Loucy (cell line): ENCODE results near the gene SMIM15.

ENCODE experiments used
- H2AFZ ChIP-seq: fragments of 200-600 bp; sonication (generic); 2 replicates; pipeline ENCODE4 v1.6.0; 2016; ENCODE audit warnings: antibody characterized with exemption, mild to moderate bottlenecking, low read length, moderate library complexity
- H3F3A ChIP-seq: fragments of 200-600 bp; 2 replicates; pipeline ENCODE4 v1.6.0; 2016; ENCODE audit warnings: antibody characterized with exemption, low read depth, mild to moderate bottlenecking
- H3K27me3 ChIP-seq: fragments of 200-600 bp; sonication (generic); 2 replicates; pipeline ENCODE4 v1.6.1; 2014; ENCODE audit warnings: low read length, mild to moderate bottlenecking; ENCODE audit not compliant: insufficient read depth, poor library complexity, severe bottlenecking
- H3K36me3 ChIP-seq: fragments of 200-600 bp; sonication (generic); 2 replicates; pipeline ENCODE4 v1.6.1; 2016; ENCODE audit warnings: low read length; ENCODE audit not compliant: insufficient read depth
- H3K4me1 ChIP-seq: fragments of 200-600 bp; sonication (generic); 2 replicates; pipeline ENCODE4 v1.5.1; 2014; ENCODE audit warnings: low read length, mild to moderate bottlenecking; ENCODE audit not compliant: insufficient read depth, poor library complexity, severe bottlenecking
- H3K4me2 ChIP-seq: fragments of 200-600 bp; sonication (generic); 2 replicates; pipeline ENCODE4 v1.6.0; 2014; ENCODE audit warnings: antibody characterized with exemption, low read length, low read depth, mild to moderate bottlenecking; ENCODE audit not compliant: poor library complexity, severe bottlenecking
- H3K4me3 ChIP-seq: fragments of 200-600 bp; sonication (generic); 2 replicates; pipeline ENCODE4 v1.5.1; 2014; ENCODE audit warnings: low read length, mild to moderate bottlenecking, mixed read lengths; ENCODE audit not compliant: poor library complexity, severe bottlenecking
- H3K79me2 ChIP-seq: fragments of 200-600 bp; sonication (generic); 2 replicates; pipeline ENCODE4 v1.6.1; 2014; ENCODE audit warnings: low read length; ENCODE audit not compliant: insufficient read depth
- H3K9ac ChIP-seq: fragments of 200-600 bp; sonication (generic); 2 replicates; pipeline ENCODE4 v1.6.0; 2014; ENCODE audit warnings: mild to moderate bottlenecking, low read depth, low read length, moderate library complexity; ENCODE audit not compliant: poor library complexity, severe bottlenecking
- H3K9me2 ChIP-seq: fragments of 200-600 bp; sonication (generic); replicated peaks from 2 replicates; pipeline ENCODE4 v1.6.1; 2016; ENCODE audit warnings: low read depth, low read length, mixed read lengths
- H3K9me3 ChIP-seq: fragments of 200-600 bp; sonication (generic); 2 replicates; pipeline ENCODE4 v1.6.1; 2014; ENCODE audit warnings: mild to moderate bottlenecking, antibody characterized with exemption, low read length, low read depth; ENCODE audit not compliant: insufficient read depth
- H4K20me1 ChIP-seq: fragments of 200-600 bp; sonication (generic); 2 replicates; pipeline ENCODE4 v1.6.0; 2014; ENCODE audit warnings: antibody characterized with exemption, low read length, mild to moderate bottlenecking; ENCODE audit not compliant: insufficient read depth, poor library complexity, severe bottlenecking
- CTCF ChIP-seq: fragments of 200-600 bp; sonication (generic); conservative IDR thresholded peaks from 2 replicates; pipeline ENCODE4 v1.5.1; 2014; ENCODE audit warnings: mild to moderate bottlenecking, antibody characterized with exemption, low read length
- EZH2phosphoT487 ChIP-seq: fragments of 200-600 bp; IDR thresholded peaks from 2 replicates; pipeline ENCODE4 v1.6.1; 2018; ENCODE audit warnings: antibody characterized with exemption, mild to moderate bottlenecking, moderate library complexity, borderline replicate concordance

SMIM15 gene

GRCh38 chr5:61137835-61138234, 24.4 kb downstream of the SMIM15 start:
- no peaks in the 10 kb centered on the region for H3K36me3 ChIP-seq
- H3K4me3 ChIP-seq = no peak overlapping the region
- no peaks in the 10 kb centered on the region for H3K79me2 ChIP-seq
- no peaks in the 10 kb centered on the region for H3K27me3 ChIP-seq
- no peak overlapping the region for H3K4me2 ChIP-seq
- no peak overlapping the region for H3K9ac ChIP-seq
- H4K20me1 ChIP-seq = no peaks in the 10 kb centered on the region
- H3K4me1 ChIP-seq = no peaks in the 10 kb centered on the region
- TF ChIP-seq EZH2phosphoT487 (no peak), CTCF (no peak)
- H3K9me3 ChIP-seq = no peaks in the 10 kb centered on the region
- no peaks in the 10 kb centered on the region for H3F3A ChIP-seq
- H3K9me2 ChIP-seq = no peaks in the 10 kb centered on the region
- no peak overlapping the region for H2AFZ ChIP-seq

- TF ChIP-seq CTCF = no peak
- TF ChIP-seq EZH2phosphoT487 = no peak
- H3K9ac ChIP-seq = no peak overlapping the region
- no peak overlapping the region for H2AFZ ChIP-seq
- no peaks in the 10 kb centered on the region for H3K4me1 ChIP-seq
- no peak overlapping the region for H3K4me3 ChIP-seq
- no peaks in the 10 kb centered on the region for H4K20me1 ChIP-seq
- H3K9me3 ChIP-seq = no peaks in the 10 kb centered on the region; the same call in 1 of the 2 replicates
- no peaks in the 10 kb centered on the region for H3K79me2 ChIP-seq
- H3K9me2 ChIP-seq = no peaks in the 10 kb centered on the region
- no peaks in the 10 kb centered on the region for H3F3A ChIP-seq
- no peaks in the 10 kb centered on the region for H3K36me3 ChIP-seq
- no peak overlapping the region for H3K4me2 ChIP-seq
- no peaks in the 10 kb centered on the region for H3K27me3 ChIP-seq
Observed at GRCh38 chr5:61132559-61132958, 29.7 kb downstream of the SMIM15 start.

GRCh38 chr5:61130289-61130688, 32.0 kb downstream of the SMIM15 start:
- H3K4me2 ChIP-seq = no peak overlapping the region
- H3K9me3 ChIP-seq = no peaks in the 10 kb centered on the region; the same call in 1 of the 2 replicates
- H3F3A ChIP-seq = no peaks in the 10 kb centered on the region
- no peaks in the 10 kb centered on the region for H3K79me2 ChIP-seq
- H4K20me1 ChIP-seq = no peaks in the 10 kb centered on the region
- no peaks in the 10 kb centered on the region for H3K9me2 ChIP-seq
- no peak overlapping the region for H3K4me3 ChIP-seq
- H3K9ac ChIP-seq = no peak overlapping the region
- TF ChIP-seq CTCF = no peak
- no peak for TF ChIP-seq EZH2phosphoT487
- H3K36me3 ChIP-seq = no peaks in the 10 kb centered on the region
- H3K27me3 ChIP-seq = no peaks in the 10 kb centered on the region
- H3K4me1 ChIP-seq = no peaks in the 10 kb centered on the region
- H2AFZ ChIP-seq = no peak overlapping the region
